Measurements from ENCODE around the gene SMC1B. TPM values are rescaled to one million over a fixed set of nuclear protein-coding genes. Genes with fewer than 3 reads are reported as not detected.
"Not testable (repeated sequence)": the region's sequence is repeated elsewhere in the genome, so short reads cannot be mapped to it uniquely, and the experiment has no call there.

SMC1B gene
- total RNA-seq, 1 donor = 0.10 TPM

- Histone ChIP-seq H3K9me3 (ENCODE audit: low read depth, low read length) (no peaks in the 10 kb centered on the region), H3K4me3 (ENCODE audit: low read length) (no peak overlapping the region), H3K4me1 (ENCODE audit: insufficient read depth, low read length) (peaks cover 34% of the 10 kb centered on the region), H3K27me3 (ENCODE audit: insufficient read depth, low read length) (no peaks in the 10 kb centered on the region)
These were observed 6.6 kb upstream of the SMC1B start for GRCh38 chr22:45420011-45420410.

DNA sequence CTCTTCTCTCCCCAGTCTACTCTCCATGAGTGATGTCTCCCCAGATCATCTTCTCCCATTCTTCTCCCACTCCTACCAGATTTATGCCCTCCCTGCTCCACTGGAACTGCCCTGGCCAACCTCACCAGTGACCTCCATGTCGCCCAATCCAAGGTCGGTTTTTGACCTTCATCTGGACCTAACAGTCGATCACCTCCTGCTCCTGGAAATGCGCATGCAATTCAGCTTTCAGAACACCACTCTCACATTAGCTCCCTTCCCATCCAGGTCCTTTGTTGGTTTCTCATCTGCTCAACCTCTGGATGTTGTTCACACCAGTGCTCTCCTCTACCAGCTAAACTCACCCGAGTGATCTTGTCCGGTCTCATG lies 5.4 kb upstream of the SMC1B start:
- Histone ChIP-seq H3K27me3 (ENCODE audit: insufficient read depth, low read length) (no peaks in the 10 kb centered on the region), H3K4me1 (ENCODE audit: insufficient read depth, low read length) (peaks cover 26% of the 10 kb centered on the region), H3K4me3 (ENCODE audit: low read length) (no peak overlapping the region), H3K9me3 (ENCODE audit: low read depth, low read length) (no peaks in the 10 kb centered on the region)

DNA sequence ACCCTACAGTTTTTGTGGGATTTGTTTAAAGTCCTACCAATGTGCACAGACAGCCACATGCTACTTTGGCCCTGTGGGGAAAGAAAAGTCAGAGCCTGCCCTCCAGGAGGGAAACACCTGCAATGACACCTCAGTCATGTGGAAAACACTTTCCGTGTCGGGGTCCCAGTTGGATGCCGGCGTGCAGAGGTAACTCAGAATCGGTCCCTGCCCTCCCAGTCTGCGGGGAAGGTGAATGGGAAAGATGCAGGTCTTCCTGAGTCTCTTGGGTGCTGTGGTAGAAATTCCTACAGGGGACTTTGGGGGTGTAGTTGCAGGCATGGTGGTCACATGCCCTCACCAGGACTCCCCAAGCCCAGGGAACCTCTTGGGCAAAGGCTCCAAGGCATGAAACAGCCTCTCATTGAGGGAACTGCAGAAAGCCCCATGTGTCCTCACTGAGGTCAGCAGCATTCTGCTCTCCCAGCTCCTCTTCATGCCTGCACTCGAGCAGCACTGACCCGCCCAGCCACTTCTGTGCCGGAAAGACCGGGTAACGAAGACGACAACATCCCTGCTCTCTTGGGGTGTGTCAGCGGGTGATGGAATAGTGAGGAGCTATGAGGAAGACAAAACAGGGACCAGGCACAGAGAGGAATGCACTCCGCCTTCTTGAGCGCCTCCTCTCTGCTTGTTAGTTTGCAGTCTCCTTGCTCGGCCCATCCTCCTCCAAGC lies 4.8 kb upstream of the SMC1B start:
- H3K9me3 ChIP-seq (ENCODE audit: low read depth, low read length) = no peaks in the 10 kb centered on the region
- H3K4me1 ChIP-seq (ENCODE audit: insufficient read depth, low read length) = peaks cover 26% of the 10 kb centered on the region
- no peak overlapping the region for H3K4me3 ChIP-seq (ENCODE audit: low read length)
- H3K27me3 ChIP-seq (ENCODE audit: insufficient read depth, low read length) = no peaks in the 10 kb centered on the region

DNA sequence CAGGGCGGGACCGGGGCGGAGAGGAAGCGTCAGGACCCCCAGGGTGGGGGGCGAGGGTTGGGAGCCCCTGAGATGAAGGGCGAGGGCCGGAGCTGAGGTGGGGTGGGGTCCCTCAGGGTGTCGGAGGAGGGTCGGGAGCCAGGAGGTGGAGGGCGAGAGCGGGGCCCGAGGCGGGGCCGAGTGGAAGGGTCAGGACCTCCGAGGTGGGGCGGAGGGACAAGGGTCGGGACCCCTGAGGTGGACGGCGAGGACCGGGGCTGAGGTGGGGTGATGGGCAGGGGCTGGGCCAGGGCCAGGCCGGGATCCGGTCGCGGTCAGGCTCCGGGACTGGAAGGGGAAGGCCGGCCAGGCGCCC lies 409 bp downstream of the SMC1B start:
- peaks cover 16% of the 10 kb centered on the region for H3K4me1 ChIP-seq (ENCODE audit: insufficient read depth, low read length)

DNA sequence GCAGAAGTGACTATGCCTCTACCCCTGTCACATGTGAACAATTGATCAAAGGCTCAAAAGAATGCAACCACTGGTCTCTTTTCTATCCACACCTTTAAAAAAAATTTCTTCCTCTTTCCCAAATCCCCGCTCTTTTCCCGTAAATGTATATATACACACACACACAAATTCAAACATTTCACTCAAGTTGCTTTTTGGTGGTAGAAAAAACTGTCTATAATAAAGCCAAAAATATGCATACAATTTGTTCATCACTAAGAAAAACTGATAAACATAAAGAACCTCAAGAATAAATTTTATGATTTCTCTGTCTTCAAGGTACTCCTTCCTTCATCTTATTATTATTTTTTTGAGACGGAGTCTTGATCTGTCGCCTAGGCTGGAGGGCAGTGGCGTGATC lies 5.6 kb downstream of the SMC1B start:
- H3K9me3 ChIP-seq (ENCODE audit: low read depth, low read length) = no peaks in the 10 kb centered on the region
- no peaks in the 10 kb centered on the region for H3K27me3 ChIP-seq (ENCODE audit: insufficient read depth, low read length)
- no peak overlapping the region for H3K4me3 ChIP-seq (ENCODE audit: low read length)
- peaks cover 2% of the 10 kb centered on the region for H3K4me1 ChIP-seq (ENCODE audit: insufficient read depth, low read length)

More for the DNA sequence above, 409 bp downstream of the SMC1B start:
- Histone ChIP-seq H3K4me3 (ENCODE audit: low read length) (no peak overlapping the region), H3K27me3 (ENCODE audit: insufficient read depth, low read length) (no peaks in the 10 kb centered on the region), H3K9me3 (ENCODE audit: low read depth, low read length) (no peaks in the 10 kb centered on the region)

DNA sequence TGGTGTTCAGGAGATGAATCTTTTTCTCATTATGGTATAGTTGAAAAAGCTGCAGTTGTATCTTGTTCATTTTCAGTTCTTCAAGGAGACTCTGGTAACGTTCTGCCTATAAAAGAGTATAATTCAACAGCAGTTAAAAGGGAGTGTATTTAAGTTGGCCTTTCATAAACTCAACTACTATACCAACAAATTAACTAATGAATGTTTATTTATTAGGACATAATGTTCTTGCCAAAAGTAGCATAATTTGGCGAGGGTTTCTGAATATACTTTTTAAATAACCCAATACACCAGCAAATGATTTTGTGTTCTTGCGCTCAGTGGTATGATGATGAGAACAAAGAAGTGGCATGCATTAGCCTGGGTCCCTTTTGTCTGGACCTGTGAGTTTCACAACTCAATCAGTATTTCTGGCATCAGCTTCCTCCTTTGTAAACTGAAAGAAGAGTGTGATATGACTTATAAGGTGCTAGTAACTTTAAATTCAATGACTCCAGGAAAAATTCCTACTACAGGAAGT lies 10.9 kb downstream of the SMC1B start:
- H3K4me1 ChIP-seq (ENCODE audit: insufficient read depth, low read length) = no peaks in the 10 kb centered on the region
- no peaks in the 10 kb centered on the region for H3K27me3 ChIP-seq (ENCODE audit: insufficient read depth, low read length)
- no peaks in the 10 kb centered on the region for H3K9me3 ChIP-seq (ENCODE audit: low read depth, low read length)
- H3K4me3 ChIP-seq (ENCODE audit: low read length) = no peak overlapping the region

GRCh38 chr22:45399712-45400445 lies 13.5 kb downstream of the SMC1B start:
- Histone ChIP-seq H3K4me1 (ENCODE audit: insufficient read depth, low read length) (no peaks in the 10 kb centered on the region), H3K27me3 (ENCODE audit: insufficient read depth, low read length) (no peaks in the 10 kb centered on the region), H3K9me3 (ENCODE audit: low read depth, low read length) (no peaks in the 10 kb centered on the region), H3K4me3 (ENCODE audit: low read length) (no peak overlapping the region)

- H3K4me3 ChIP-seq (ENCODE audit: low read length) = no peak overlapping the region
- no peaks in the 10 kb centered on the region for H3K4me1 ChIP-seq (ENCODE audit: insufficient read depth, low read length)
- no peaks in the 10 kb centered on the region for H3K27me3 ChIP-seq (ENCODE audit: insufficient read depth, low read length)
- H3K9me3 ChIP-seq (ENCODE audit: low read depth, low read length) = no peaks in the 10 kb centered on the region
These were observed 15.2 kb downstream of the SMC1B start for GRCh38 chr22:45398214-45398613.

DNA sequence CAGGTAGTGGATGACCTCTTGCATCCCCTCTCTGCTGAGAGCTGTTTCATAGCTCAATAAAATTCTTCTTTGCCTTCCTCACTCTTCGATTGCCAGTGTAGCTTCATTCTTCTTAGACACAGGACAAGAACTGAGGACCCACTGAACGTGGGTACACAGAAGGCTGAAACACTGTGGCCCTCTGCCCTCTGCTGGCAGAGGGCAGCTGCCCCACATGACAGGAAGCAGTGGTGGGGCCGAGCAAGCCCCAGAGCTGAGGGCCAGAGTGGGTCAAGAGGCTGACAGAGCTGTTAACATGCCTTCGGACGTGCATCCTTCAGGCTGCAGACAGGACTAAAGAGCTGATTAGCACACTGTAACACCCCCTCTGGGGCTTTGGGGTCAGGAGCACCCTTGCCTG lies 15.6 kb downstream of the SMC1B start:
- H3K27me3 ChIP-seq (ENCODE audit: insufficient read depth, low read length) = no peaks in the 10 kb centered on the region
- no peaks in the 10 kb centered on the region for H3K9me3 ChIP-seq (ENCODE audit: low read depth, low read length)
- H3K4me3 ChIP-seq (ENCODE audit: low read length) = no peak overlapping the region
- no peaks in the 10 kb centered on the region for H3K4me1 ChIP-seq (ENCODE audit: insufficient read depth, low read length)

GRCh38 chr22:45389546-45389945 lies 23.9 kb downstream of the SMC1B start:
- Histone ChIP-seq H3K9me3 (ENCODE audit: low read depth, low read length) (no peaks in the 10 kb centered on the region), H3K4me3 (ENCODE audit: low read length) (no peak overlapping the region), H3K4me1 (ENCODE audit: insufficient read depth, low read length) (no peaks in the 10 kb centered on the region)

GRCh38 chr22:45381348-45381747 lies 32.1 kb downstream of the SMC1B start:
- Histone ChIP-seq H3K27me3 (ENCODE audit: insufficient read depth, low read length) (no peaks in the 10 kb centered on the region), H3K9me3 (ENCODE audit: low read depth, low read length) (no peaks in the 10 kb centered on the region), H3K4me3 (ENCODE audit: low read length) (no peak overlapping the region), H3K4me1 (ENCODE audit: insufficient read depth, low read length) (peaks cover 14% of the 10 kb centered on the region)

More at GRCh38 chr22:45389546-45389945, 23.9 kb downstream of the SMC1B start:
- H3K27me3 ChIP-seq (ENCODE audit: insufficient read depth, low read length) = no peaks in the 10 kb centered on the region

DNA sequence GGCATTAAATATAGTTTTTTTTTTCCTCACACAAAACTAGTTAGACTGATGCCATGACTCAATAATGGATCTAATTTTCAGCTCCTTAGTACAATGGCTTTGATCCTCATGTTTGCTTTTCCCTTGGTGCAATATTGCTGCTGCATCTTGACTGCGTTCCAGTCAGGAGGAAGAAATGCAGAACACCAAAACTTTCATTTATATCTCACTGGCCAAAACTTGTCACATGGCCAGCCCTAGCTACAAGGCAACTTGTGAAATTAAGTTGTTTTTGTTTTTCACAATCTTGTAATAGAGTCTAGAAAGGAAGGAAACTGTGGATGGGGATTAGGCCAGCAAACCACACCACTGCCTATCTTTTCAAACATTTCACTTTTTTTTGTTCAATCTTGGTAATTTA lies 36.7 kb downstream of the SMC1B start:
- Histone ChIP-seq H3K4me3 (ENCODE audit: low read length) (no peak overlapping the region), H3K4me1 (ENCODE audit: insufficient read depth, low read length) (peaks cover 18% of the 10 kb centered on the region), H3K9me3 (ENCODE audit: low read depth, low read length) (no peaks in the 10 kb centered on the region), H3K27me3 (ENCODE audit: insufficient read depth, low read length) (no peaks in the 10 kb centered on the region)

- no peak overlapping the region for H3K4me3 ChIP-seq (ENCODE audit: low read length)
- H3K27me3 ChIP-seq (ENCODE audit: insufficient read depth, low read length) = no peaks in the 10 kb centered on the region
- H3K4me1 ChIP-seq (ENCODE audit: insufficient read depth, low read length) = peaks cover 18% of the 10 kb centered on the region
- no peaks in the 10 kb centered on the region for H3K9me3 ChIP-seq (ENCODE audit: low read depth, low read length)
These were observed 37.4 kb downstream of the SMC1B start for GRCh38 chr22:45376009-45376408.

- H3K27me3 ChIP-seq (ENCODE audit: insufficient read depth, low read length); H3K4me3 ChIP-seq (ENCODE audit: low read length); H3K9me3 ChIP-seq (ENCODE audit: low read depth, low read length): not testable (repeated sequence)
- H3K4me1 ChIP-seq (ENCODE audit: insufficient read depth, low read length) = peaks cover 18% of the 10 kb centered on the region
These were observed 39.8 kb downstream of the SMC1B start for GRCh38 chr22:45373592-45373991.

- no peaks in the 10 kb centered on the region for H3K4me1 ChIP-seq (ENCODE audit: insufficient read depth, low read length)
- H3K9me3 ChIP-seq (ENCODE audit: low read depth, low read length) = peaks cover 10% of the 10 kb centered on the region
- H3K4me3 ChIP-seq (ENCODE audit: low read length) = no peak overlapping the region
- H3K27me3 ChIP-seq (ENCODE audit: insufficient read depth, low read length) = no peaks in the 10 kb centered on the region
These were observed 46.7 kb downstream of the SMC1B start for GRCh38 chr22:45366713-45367112.

- no peaks in the 10 kb centered on the region for H3K9me3 ChIP-seq (ENCODE audit: low read depth, low read length)
- H3K4me1 ChIP-seq (ENCODE audit: insufficient read depth, low read length) = no peaks in the 10 kb centered on the region
- no peak overlapping the region for H3K4me3 ChIP-seq (ENCODE audit: low read length)
- no peaks in the 10 kb centered on the region for H3K27me3 ChIP-seq (ENCODE audit: insufficient read depth, low read length)
These were observed 53.8 kb downstream of the SMC1B start for GRCh38 chr22:45359627-45360026.
